Hepatocyte (in vitro differentiated cells): ENCODE data around the gene CAPN15. TPM values are rescaled to one million over a fixed set of nuclear protein-coding genes. Genes with fewer than 3 reads are reported as not detected.
A peak's percentile ranks its signal among the peaks of the same experiment; 100 is the strongest.
"Not testable (repeated sequence)": the region's sequence is repeated elsewhere in the genome, so short reads cannot be mapped to it uniquely, and the experiment has no call there.

Experiments
- DNase-seq: peaks from one replicate; pipeline ENCODE4 v3.0.0-alpha.2; 2016; ENCODE audit warnings: low spot score
- H2AFZ ChIP-seq: fragments of 200-600 bp; sonication (generic); 2 replicates; pipeline ENCODE4 v1.6.0; 2016; ENCODE audit warnings: antibody characterized with exemption, mild to moderate bottlenecking
- H3K27ac ChIP-seq: fragments of 200-600 bp; sonication (generic); 2 replicates; pipeline ENCODE4 v1.5.1; 2016; ENCODE audit warnings: mild to moderate bottlenecking
- H3K27me3 ChIP-seq: fragments of 200-600 bp; sonication (generic); 2 replicates; pipeline ENCODE4 v1.6.1; 2016
- H3K36me3 ChIP-seq: fragments of 200-600 bp; sonication (generic); replicated peaks from 2 replicates; pipeline ENCODE4 v1.5.1; 2016; ENCODE audit warnings: low read depth; ENCODE audit not compliant: insufficient read depth
- H3K4me1 ChIP-seq: fragments of 200-600 bp; sonication (generic); 2 replicates; pipeline ENCODE4 v1.5.1; 2016; ENCODE audit warnings: mild to moderate bottlenecking, moderate library complexity; ENCODE audit not compliant: insufficient read depth
- H3K4me2 ChIP-seq: fragments of 200-600 bp; sonication (generic); 2 replicates; pipeline ENCODE4 v1.6.0; 2016
- H3K4me3 ChIP-seq: fragments of 200-600 bp; sonication (generic); 2 replicates; pipeline ENCODE4 v1.5.1; 2016; ENCODE audit warnings: mild to moderate bottlenecking
- H3K79me2 ChIP-seq: fragments of 200-600 bp; sonication (generic); 2 replicates; pipeline ENCODE4 v1.6.0; 2017; ENCODE audit warnings: mild to moderate bottlenecking
- H3K9me2 ChIP-seq: fragments of 200-600 bp; sonication (generic); replicated peaks from 2 replicates; pipeline ENCODE4 v1.6.0; 2017; ENCODE audit warnings: mild to moderate bottlenecking; ENCODE audit not compliant: insufficient read depth
- H3K9me3 ChIP-seq: fragments of 200-600 bp; sonication (generic); 2 replicates; pipeline ENCODE4 v1.5.1; 2016; ENCODE audit warnings: low read depth, mild to moderate bottlenecking
- H4K20me1 ChIP-seq: fragments of 200-600 bp; sonication (generic); 2 replicates; pipeline ENCODE4 v1.6.0; 2016; ENCODE audit warnings: mild to moderate bottlenecking; ENCODE audit not compliant: insufficient read depth, poor library complexity, severe bottlenecking
- EZH2 ChIP-seq: fragments of 200-600 bp; sonication (generic); IDR thresholded peaks from 2 replicates; pipeline ENCODE4 v1.6.1; 2016; ENCODE audit warnings: antibody characterized with exemption, mild to moderate bottlenecking, borderline replicate concordance
- EZH2phosphoT487 ChIP-seq: fragments of 200-600 bp; sonication (generic); IDR thresholded peaks from one replicate; pipeline ENCODE4 v1.6.1; 2018; ENCODE audit warnings: antibody characterized with exemption, mild to moderate bottlenecking, low read depth, moderate library complexity; ENCODE audit not compliant: unreplicated experiment, severe bottlenecking
- WGBS: methylation state at CpG from one replicate; pipeline ENCODE4 v1.1.6; 2016; ENCODE audit warnings: low lambda C conversion rate; ENCODE audit errors: missing lambda C conversion rate; 5-methylcytosine and 5-hydroxymethylcytosine counted together
- polyA plus RNA-seq: library from polyadenylated mRNA; unstranded; fragments of >200 nt; fragmentation: Nextera tagmentation; extraction: Ambion mirVana; gene quantifications from 2 replicates; pipeline ENCODE4 v1.2.1, GENCODE V29; 2016
- total RNA-seq: library from RNA; depleted of rRNA; stranded (reverse); fragments of >200 nt; gene quantifications from 2 replicates; pipeline ENCODE4 v1.2.3, GENCODE V29; 2014
- TF ChIP-seq, protein P1 (sequence below): fragments of 200-600 bp; sonication (generic); IDR thresholded peaks from 2 replicates; pipeline ENCODE4 v1.5.1; 2016; ENCODE audit warnings: antibody characterized with exemption, mild to moderate bottlenecking; ENCODE audit not compliant: poor library complexity

The CAPN15 gene
- total and polyA plus RNA-seq, 2 experiments from 2014 or later, result 41.7 to 42.7 TPM

DNA sequence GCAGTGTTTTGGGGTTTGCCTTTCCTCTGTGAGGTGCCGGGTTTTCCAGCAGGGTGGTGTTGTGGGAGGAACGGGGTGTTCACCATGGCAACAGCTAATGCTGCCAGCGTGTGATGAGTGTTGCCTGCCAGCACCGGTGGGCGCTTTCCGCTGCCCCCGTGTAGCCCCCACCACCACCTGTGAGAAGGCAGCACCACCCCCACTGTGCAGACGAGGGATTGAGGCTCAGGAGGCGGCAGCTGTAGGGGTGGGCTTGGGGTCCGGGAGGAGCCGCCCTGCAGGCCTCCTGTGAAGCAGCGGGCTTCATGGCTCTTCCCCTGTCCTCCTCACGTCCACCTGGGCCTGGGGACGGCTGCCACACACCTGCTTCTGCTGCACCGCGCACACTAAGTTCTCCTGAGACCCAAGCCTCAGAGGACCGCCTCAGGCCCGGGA, 67.6 kb downstream of the CAPN15 start:
- no peak for DNase-seq
- Histone ChIP-seq H2AFZ (no peak overlapping the region), H3K27ac (peak overlapping the region; percentile 95), H3K79me2 (peaks cover 89% of the 10 kb centered on the region), H3K4me2 (no peak overlapping the region), H3K4me3 (no peak overlapping the region), H3K36me3 (no peaks in the 10 kb centered on the region), H4K20me1 (peaks cover 24% of the 10 kb centered on the region), H3K9me2 (no peaks in the 10 kb centered on the region), H3K27me3 (no peaks in the 10 kb centered on the region), H3K9me3 (no peaks in the 10 kb centered on the region), H3K4me1 (peaks cover 44% of the 10 kb centered on the region)
- WGBS, result 97% methylated on average over 18 of the region's 18 CpGs
- TF ChIP-seq EZH2 (no peak), EZH2phosphoT487 (no peak)
- TF ChIP-seq, protein P1, sequence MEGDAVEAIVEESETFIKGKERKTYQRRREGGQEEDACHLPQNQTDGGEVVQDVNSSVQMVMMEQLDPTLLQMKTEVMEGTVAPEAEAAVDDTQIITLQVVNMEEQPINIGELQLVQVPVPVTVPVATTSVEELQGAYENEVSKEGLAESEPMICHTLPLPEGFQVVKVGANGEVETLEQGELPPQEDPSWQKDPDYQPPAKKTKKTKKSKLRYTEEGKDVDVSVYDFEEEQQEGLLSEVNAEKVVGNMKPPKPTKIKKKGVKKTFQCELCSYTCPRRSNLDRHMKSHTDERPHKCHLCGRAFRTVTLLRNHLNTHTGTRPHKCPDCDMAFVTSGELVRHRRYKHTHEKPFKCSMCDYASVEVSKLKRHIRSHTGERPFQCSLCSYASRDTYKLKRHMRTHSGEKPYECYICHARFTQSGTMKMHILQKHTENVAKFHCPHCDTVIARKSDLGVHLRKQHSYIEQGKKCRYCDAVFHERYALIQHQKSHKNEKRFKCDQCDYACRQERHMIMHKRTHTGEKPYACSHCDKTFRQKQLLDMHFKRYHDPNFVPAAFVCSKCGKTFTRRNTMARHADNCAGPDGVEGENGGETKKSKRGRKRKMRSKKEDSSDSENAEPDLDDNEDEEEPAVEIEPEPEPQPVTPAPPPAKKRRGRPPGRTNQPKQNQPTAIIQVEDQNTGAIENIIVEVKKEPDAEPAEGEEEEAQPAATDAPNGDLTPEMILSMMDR, result no peak

DNA sequence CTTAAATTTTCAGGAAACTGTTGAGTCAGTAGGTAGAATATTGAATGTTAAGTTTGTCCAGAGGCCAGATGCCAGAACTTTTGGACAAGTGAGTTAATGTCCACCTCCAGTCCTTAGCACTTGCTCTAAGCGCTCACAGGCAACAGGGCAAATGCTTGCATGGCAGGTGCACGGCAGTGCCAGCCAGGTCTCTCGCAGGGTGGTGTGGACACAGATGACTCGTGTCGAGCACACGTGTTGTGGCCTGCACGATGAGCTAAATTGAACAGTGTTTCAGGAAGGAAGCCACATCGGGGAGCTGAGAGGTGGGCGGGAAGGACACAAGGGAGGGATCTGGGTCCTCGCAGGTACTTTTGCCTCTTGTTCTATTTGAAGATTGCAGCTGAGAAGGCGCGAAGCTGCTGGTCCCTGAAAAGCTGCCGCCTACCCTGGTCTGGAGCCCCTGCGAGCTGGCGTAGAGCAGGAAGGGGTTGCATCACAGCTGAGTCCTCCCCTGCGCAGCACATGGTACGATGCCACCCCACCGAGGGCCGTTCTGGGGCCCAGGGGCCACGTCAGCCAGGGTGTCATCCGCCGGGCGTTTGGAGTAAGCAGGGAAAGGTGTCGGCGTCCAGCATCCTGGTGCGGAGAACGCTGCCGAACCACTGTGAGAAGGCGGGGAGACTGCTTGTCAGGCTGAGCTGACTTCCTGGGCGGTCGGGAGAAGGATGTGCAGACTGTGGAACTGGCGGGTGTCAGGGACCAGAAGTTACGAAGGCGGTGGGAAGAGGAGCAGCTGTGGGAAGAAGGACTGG, 68.6 kb downstream of the CAPN15 start:
- DNase-seq, result no peak
- no peak overlapping the region for H2AFZ ChIP-seq
- H3K36me3 ChIP-seq, result no peaks in the 10 kb centered on the region
- 97% methylated on average over 32 of the region's 34 CpGs for WGBS
- peaks cover 40% of the 10 kb centered on the region for H3K4me1 ChIP-seq
- TF ChIP-seq, protein P1, result no peak
- TF ChIP-seq EZH2phosphoT487 (no peak), EZH2 (no peak)
- no peaks in the 10 kb centered on the region for H3K27me3 ChIP-seq
- peaks cover 89% of the 10 kb centered on the region for H3K79me2 ChIP-seq
- H3K27ac ChIP-seq, result no peak overlapping the region
- no peak overlapping the region for H3K4me2 ChIP-seq
- no peaks in the 10 kb centered on the region for H3K9me2 ChIP-seq
- no peaks in the 10 kb centered on the region for H3K9me3 ChIP-seq
- peaks cover 23% of the 10 kb centered on the region for H4K20me1 ChIP-seq
- H3K4me3 ChIP-seq, result no peak overlapping the region

DNA sequence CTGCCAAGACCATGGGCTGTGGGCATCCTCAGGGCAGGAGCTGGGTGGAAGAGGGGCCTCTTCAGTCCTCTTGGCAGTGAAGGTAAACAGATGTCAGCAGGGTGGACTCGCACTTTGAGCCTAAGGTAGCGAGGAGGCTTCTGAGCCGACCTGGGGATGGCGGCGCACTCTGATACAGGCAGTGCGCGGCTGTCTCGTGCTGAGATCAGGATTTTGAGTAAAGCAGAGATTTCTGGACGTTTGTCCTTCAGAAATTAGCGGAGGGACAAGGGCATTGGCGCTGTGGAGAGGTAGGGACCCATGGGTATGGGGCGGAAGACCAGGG, 69.2 kb downstream of the CAPN15 start:
- H3K4me3 ChIP-seq, result no peak overlapping the region

DNA sequence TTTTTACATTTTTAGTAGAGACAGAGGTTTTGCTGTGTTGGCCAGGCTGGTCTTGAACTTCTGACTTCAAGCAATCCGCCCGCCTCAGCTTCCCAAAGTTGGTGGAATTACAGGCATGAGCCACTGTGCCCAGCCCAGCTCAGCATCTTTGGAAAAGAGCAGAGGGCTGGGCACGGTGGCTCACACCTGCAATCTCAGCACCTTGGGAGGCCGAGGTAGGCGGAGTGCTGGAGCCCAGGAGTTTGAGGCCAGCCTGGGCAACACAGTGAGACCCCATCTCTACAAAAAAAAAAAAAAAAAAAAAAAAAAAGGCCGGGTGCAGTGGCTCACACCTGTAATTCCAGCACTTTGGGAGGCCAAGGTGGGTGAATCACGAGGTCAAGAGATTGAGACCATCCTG, 70.1 kb downstream of the CAPN15 start:
- peaks cover 87% of the 10 kb centered on the region for H3K79me2 ChIP-seq
- not testable (repeated sequence) for DNase-seq, H3K9me3 ChIP-seq, H3K4me2 ChIP-seq, H2AFZ ChIP-seq, H3K36me3 ChIP-seq, H3K27ac ChIP-seq, H3K9me2 ChIP-seq, H3K4me3 ChIP-seq, H3K27me3 ChIP-seq
- H4K20me1 ChIP-seq, result peaks cover 25% of the 10 kb centered on the region
- WGBS, result 100% methylated on average over 6 of the region's 7 CpGs
- H3K4me1 ChIP-seq, result peaks cover 25% of the 10 kb centered on the region

More for the DNA sequence above, 69.2 kb downstream of the CAPN15 start:
- Histone ChIP-seq H3K9me2 (no peaks in the 10 kb centered on the region), H3K4me1 (peaks cover 34% of the 10 kb centered on the region), H3K4me2 (no peak overlapping the region), H3K27ac (no peak overlapping the region), H3K36me3 (no peaks in the 10 kb centered on the region), H3K27me3 (no peaks in the 10 kb centered on the region), H4K20me1 (peaks cover 25% of the 10 kb centered on the region), H2AFZ (no peak overlapping the region), H3K9me3 (no peaks in the 10 kb centered on the region), H3K79me2 (peaks cover 87% of the 10 kb centered on the region)
- TF ChIP-seq, protein P1, result no peak
- TF ChIP-seq EZH2 (no peak), EZH2phosphoT487 (no peak)
- no peak for DNase-seq
- WGBS, result 95% methylated on average over 12 of the region's 12 CpGs
